ENCODE data around the gene MED13L.

DNA sequence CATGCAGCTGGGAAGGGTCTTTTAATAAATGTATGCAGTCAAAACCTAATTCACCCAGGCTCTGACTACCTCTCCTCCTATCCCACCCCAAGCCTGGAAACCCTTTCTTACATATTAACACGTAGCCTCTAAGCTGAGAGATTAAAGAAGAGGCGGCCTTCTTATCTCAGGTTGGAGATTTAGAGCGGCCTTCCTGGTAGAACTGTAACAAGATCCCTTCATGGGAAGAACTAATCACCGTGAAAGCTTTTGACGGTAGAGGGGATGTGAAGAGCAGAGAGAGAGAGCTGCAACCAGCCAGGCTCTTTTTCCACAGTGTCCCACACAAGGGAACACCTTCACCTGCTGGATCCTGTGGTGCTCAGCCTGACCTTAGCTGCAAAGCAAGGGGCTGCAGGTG is 367.4 kb downstream of the MED13L start:
- no peak for TF ChIP-seq SUZ12 (IDR thresholded peaks at IDR 0.05; ENCODE audit: extremely low read depth, insufficient read depth, insufficient read length)
- no peak for TF ChIP-seq YY1 (IDR thresholded peaks at IDR 0.05; ENCODE audit: insufficient read depth, insufficient read length)
- TF ChIP-seq ZNF274 (IDR thresholded peaks at IDR 0.05; ENCODE audit: low read depth, low read length): no peak

Data from NT2/D1 (cell line).